GM12878 (cell line): Measurements from ENCODE around the gene CCDC120. TPM values are rescaled to one million over a fixed set of nuclear protein-coding genes. Genes with fewer than 3 reads are reported as not detected.

Experiments used
- CBFB ChIP-seq: IDR thresholded peaks from 2 replicates; pipeline ENCODE4 v1.6.1; 2016; ENCODE audit warnings: antibody characterized with exemption, low read depth
- CBX3 ChIP-seq: fragments of 200-600 bp; sonication (generic); IDR thresholded peaks from 2 replicates; pipeline ENCODE4 v1.6.1; 2016; ENCODE audit warnings: low read depth, borderline replicate concordance
- CREM ChIP-seq: IDR thresholded peaks from 2 replicates; pipeline ENCODE4 v1.6.1; 2014; ENCODE audit warnings: antibody characterized with exemption, low read depth
- GATAD2B ChIP-seq: fragments of 450-650 bp; conservative IDR thresholded peaks from 2 replicates; pipeline ENCODE4 v1.6.1; 2017; ENCODE audit warnings: low read depth, mild to moderate bottlenecking, moderate library complexity
- KDM1A ChIP-seq: fragments of 200-600 bp; sonication (generic); IDR thresholded peaks from 2 replicates; pipeline ENCODE4 v1.6.1; 2016; ENCODE audit warnings: borderline replicate concordance
- MTA2 ChIP-seq: fragments of 450-650 bp; IDR thresholded peaks from 2 replicates; pipeline ENCODE4 v1.6.1; 2016; ENCODE audit warnings: low read depth, mild to moderate bottlenecking, moderate library complexity
- NFXL1 ChIP-seq: fragments of 450-650 bp; IDR thresholded peaks from 2 replicates; pipeline ENCODE4 v1.6.1; 2017; ENCODE audit warnings: antibody characterized with exemption, mild to moderate bottlenecking, borderline replicate concordance
- NR2C1 ChIP-seq: fragments of 450-650 bp; IDR thresholded peaks from 2 replicates; pipeline ENCODE4 v1.6.1; 2017; ENCODE audit warnings: antibody characterized with exemption, mild to moderate bottlenecking, moderate library complexity
- POLR2AphosphoS2 ChIP-seq: IDR thresholded peaks from 2 replicates; pipeline ENCODE4 v1.6.1; 2011; ENCODE audit warnings: low read depth, mild to moderate bottlenecking, low read length, improper control_type of control experiment, moderate library complexity
- SMAD1 ChIP-seq: fragments of 450-650 bp; IDR thresholded peaks from 2 replicates; pipeline ENCODE4 v1.6.1; 2018; ENCODE audit warnings: mild to moderate bottlenecking, low read depth; ENCODE audit not compliant: partially characterized antibody
- SMARCA5 ChIP-seq: fragments of 450-650 bp; IDR thresholded peaks from 2 replicates; pipeline ENCODE4 v1.6.1; 2017; ENCODE audit warnings: mild to moderate bottlenecking
- SRF ChIP-seq, 2 experiments: IDR thresholded peaks; 2 replicates each; pipeline ENCODE4 v1.6.1; 2011; ENCODE audit warnings: low read depth in 2 of 2, low read length in 2 of 2, mild to moderate bottlenecking in 1 of 2, moderate library complexity in 1 of 2
- SUZ12 ChIP-seq: fragments of 200-600 bp; sonication (generic); IDR thresholded peaks from one replicate; pipeline ENCODE4 v1.6.1; 2018; ENCODE audit warnings: antibody characterized with exemption, mild to moderate bottlenecking; ENCODE audit not compliant: unreplicated experiment
- polyA plus RNA-seq, 11 experiments: library from polyadenylated mRNA; depleted of rRNA in 4 of 11; unstranded in 6 of 11; stranded (reverse) in 5 of 11; fragments of >200 nt; fragmentation: Nextera tagmentation in 4 of 11; fragmentation: Illumina TruSeq in 1 of 11; extraction: Ambion mirVana in 4 of 11; extraction: Trizol in 1 of 11; gene quantifications; 1 replicate in 1 of 11; 2 replicates in 10 of 11; pipeline versions ENCODE4 v1.2.1 to v1.2.3, GENCODE V29; 2011 to 2016; ENCODE audit warnings: inconsistent platforms in 2 of 11, missing spikeins in 2 of 11, low read depth in 1 of 11
- total RNA-seq, 4 experiments: library from RNA; depleted of rRNA in 3 of 4; stranded (reverse); fragments of >200 nt in 3 of 4; fragmentation: Illumina TruSeq in 1 of 4; extraction: Trizol in 1 of 4; gene quantifications; 2 replicates each; pipeline versions ENCODE4 v1.2.1 to v1.2.3, GENCODE V29; 2013 to 2021
- TF ChIP-seq, protein P1 (sequence below), 3 experiments: IDR thresholded peaks in 2 of 3; conservative IDR thresholded peaks in 1 of 3; 2 replicates each; pipeline ENCODE4 v1.5.1; 2011; ENCODE audit warnings: low read depth in 3 of 3, low read length in 3 of 3, mild to moderate bottlenecking in 3 of 3, control low read depth in 2 of 3, moderate library complexity in 2 of 3, inconsistent platforms in 1 of 3, mixed read lengths in 1 of 3; ENCODE audit not compliant: control insufficient read depth in 2 of 3, insufficient read depth in 1 of 3; ENCODE audit errors: extremely low read depth in 1 of 3
- TF ChIP-seq, protein P2 (sequence below): fragments of 450-650 bp; IDR thresholded peaks from 2 replicates; pipeline ENCODE4 v1.6.1; 2017; ENCODE audit warnings: mild to moderate bottlenecking, low read depth, inconsistent platforms; ENCODE audit not compliant: poor library complexity, severe bottlenecking
- TF ChIP-seq, protein P3 (sequence below): IDR thresholded peaks from 2 replicates; pipeline ENCODE4 v1.6.1; 2011; ENCODE audit warnings: borderline replicate concordance, low read depth, mild to moderate bottlenecking, moderate library complexity, mixed read lengths, low read length; ENCODE audit not compliant: insufficient read depth; ENCODE audit errors: extremely low read length
- TF ChIP-seq, protein P4 (sequence below): fragments of 450-650 bp; IDR thresholded peaks from 2 replicates; pipeline ENCODE4 v1.6.1; 2017; ENCODE audit warnings: borderline replicate concordance
- TF ChIP-seq, protein P5 (sequence below): fragments of 450-650 bp; formaldehyde crosslinking; IDR thresholded peaks from 2 replicates; pipeline ENCODE4 v1.4.0; 2022; ENCODE audit warnings: mild to moderate bottlenecking, moderate library complexity

CCDC120 gene
- total and polyA plus RNA-seq, 10 of the 15 experiments (the other 5 are each of a cell fraction or from before 2014, with no cell fraction given): 0.11 to 4.1 (median 0.76) TPM

DNA sequence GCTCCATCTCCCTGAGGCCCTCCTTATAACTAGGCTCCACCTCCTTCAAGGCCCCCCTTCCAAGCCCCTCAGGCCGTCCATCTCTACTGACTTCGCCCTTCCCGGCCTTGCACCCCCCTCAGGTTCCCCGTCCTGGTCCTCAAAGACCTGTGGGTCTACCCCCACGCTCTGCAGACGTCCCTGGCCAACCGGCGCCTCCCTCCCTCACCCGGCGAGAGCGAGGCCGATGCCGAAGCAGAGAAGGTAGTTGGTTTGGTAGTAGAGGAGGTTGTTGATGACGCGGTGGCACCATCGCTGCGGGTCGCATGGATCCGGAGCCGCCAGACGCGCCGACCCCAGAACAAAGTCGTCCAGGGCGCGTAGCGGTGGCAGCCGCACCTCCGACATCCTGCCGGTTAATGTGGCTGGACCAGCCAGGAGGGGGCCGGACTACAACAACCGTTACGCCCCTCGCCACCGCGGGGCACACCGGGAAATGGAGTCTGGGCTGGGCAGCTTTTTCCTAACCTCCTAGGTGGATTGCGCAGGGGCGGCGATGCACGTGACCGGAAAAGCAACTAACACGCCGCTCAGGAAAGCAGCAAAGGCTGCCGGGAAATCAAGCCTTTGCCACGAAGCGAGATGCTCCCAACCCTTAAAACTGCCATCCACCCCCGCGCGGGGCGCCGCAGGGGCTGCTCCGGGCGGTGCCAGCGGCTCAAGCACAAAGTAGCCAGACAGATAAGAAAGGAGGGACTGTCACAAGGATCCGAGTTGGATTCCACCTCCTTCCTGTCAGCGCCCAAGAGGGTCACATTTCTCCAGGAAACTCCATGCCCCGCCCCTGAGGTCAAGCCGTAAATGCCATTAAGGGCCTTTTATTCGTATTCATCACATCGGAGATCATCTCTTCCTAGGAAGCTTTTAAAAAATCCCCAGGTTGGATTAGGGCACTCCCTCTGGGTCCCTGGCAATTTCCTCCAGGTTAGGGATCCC lies 15.1 kb downstream of the CCDC120 start, which contains the start of gene PRAF2 (continued):
- TF ChIP-seq CBX3 (no peak), SUZ12 (no peak), CREM (peak; percentile 76; the same call in 1 of the 2 replicates), SMAD1 (no peak), GATAD2B (no peak), SRF (IDR thresholded peaks at IDR 0.05; ENCODE audit: low read depth in 2 of 2, low read length in 2 of 2) (no peak), CBFB (no peak), NR2C1 (no peak), KDM1A (no peak), MTA2 (no peak), NFXL1 (no peak), POLR2AphosphoS2 (no peak), SMARCA5 (no peak)
- TF ChIP-seq, protein P1, sequence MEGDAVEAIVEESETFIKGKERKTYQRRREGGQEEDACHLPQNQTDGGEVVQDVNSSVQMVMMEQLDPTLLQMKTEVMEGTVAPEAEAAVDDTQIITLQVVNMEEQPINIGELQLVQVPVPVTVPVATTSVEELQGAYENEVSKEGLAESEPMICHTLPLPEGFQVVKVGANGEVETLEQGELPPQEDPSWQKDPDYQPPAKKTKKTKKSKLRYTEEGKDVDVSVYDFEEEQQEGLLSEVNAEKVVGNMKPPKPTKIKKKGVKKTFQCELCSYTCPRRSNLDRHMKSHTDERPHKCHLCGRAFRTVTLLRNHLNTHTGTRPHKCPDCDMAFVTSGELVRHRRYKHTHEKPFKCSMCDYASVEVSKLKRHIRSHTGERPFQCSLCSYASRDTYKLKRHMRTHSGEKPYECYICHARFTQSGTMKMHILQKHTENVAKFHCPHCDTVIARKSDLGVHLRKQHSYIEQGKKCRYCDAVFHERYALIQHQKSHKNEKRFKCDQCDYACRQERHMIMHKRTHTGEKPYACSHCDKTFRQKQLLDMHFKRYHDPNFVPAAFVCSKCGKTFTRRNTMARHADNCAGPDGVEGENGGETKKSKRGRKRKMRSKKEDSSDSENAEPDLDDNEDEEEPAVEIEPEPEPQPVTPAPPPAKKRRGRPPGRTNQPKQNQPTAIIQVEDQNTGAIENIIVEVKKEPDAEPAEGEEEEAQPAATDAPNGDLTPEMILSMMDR (IDR thresholded peaks at IDR 0.05 in 2 of 3, conservative IDR thresholded peaks at IDR 0.05 in 1 of 3; ENCODE audit: control insufficient read depth in 2 of 3, extremely low read depth in 1 of 3, insufficient read depth in 1 of 3, low read depth in 3 of 3, low read length in 3 of 3): no peak
- TF ChIP-seq, protein P2, sequence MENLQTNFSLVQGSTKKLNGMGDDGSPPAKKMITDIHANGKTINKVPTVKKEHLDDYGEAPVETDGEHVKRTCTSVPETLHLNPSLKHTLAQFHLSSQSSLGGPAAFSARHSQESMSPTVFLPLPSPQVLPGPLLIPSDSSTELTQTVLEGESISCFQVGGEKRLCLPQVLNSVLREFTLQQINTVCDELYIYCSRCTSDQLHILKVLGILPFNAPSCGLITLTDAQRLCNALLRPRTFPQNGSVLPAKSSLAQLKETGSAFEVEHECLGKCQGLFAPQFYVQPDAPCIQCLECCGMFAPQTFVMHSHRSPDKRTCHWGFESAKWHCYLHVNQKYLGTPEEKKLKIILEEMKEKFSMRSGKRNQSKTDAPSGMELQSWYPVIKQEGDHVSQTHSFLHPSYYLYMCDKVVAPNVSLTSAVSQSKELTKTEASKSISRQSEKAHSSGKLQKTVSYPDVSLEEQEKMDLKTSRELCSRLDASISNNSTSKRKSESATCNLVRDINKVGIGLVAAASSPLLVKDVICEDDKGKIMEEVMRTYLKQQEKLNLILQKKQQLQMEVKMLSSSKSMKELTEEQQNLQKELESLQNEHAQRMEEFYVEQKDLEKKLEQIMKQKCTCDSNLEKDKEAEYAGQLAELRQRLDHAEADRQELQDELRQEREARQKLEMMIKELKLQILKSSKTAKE: no peak
- TF ChIP-seq, protein P3, sequence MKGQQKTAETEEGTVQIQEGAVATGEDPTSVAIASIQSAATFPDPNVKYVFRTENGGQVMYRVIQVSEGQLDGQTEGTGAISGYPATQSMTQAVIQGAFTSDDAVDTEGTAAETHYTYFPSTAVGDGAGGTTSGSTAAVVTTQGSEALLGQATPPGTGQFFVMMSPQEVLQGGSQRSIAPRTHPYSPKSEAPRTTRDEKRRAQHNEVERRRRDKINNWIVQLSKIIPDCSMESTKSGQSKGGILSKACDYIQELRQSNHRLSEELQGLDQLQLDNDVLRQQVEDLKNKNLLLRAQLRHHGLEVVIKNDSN: peak; percentile 81
- TF ChIP-seq, protein P4, sequence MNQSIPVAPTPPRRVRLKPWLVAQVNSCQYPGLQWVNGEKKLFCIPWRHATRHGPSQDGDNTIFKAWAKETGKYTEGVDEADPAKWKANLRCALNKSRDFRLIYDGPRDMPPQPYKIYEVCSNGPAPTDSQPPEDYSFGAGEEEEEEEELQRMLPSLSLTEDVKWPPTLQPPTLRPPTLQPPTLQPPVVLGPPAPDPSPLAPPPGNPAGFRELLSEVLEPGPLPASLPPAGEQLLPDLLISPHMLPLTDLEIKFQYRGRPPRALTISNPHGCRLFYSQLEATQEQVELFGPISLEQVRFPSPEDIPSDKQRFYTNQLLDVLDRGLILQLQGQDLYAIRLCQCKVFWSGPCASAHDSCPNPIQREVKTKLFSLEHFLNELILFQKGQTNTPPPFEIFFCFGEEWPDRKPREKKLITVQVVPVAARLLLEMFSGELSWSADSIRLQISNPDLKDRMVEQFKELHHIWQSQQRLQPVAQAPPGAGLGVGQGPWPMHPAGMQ: no peak
- TF ChIP-seq, protein P5, sequence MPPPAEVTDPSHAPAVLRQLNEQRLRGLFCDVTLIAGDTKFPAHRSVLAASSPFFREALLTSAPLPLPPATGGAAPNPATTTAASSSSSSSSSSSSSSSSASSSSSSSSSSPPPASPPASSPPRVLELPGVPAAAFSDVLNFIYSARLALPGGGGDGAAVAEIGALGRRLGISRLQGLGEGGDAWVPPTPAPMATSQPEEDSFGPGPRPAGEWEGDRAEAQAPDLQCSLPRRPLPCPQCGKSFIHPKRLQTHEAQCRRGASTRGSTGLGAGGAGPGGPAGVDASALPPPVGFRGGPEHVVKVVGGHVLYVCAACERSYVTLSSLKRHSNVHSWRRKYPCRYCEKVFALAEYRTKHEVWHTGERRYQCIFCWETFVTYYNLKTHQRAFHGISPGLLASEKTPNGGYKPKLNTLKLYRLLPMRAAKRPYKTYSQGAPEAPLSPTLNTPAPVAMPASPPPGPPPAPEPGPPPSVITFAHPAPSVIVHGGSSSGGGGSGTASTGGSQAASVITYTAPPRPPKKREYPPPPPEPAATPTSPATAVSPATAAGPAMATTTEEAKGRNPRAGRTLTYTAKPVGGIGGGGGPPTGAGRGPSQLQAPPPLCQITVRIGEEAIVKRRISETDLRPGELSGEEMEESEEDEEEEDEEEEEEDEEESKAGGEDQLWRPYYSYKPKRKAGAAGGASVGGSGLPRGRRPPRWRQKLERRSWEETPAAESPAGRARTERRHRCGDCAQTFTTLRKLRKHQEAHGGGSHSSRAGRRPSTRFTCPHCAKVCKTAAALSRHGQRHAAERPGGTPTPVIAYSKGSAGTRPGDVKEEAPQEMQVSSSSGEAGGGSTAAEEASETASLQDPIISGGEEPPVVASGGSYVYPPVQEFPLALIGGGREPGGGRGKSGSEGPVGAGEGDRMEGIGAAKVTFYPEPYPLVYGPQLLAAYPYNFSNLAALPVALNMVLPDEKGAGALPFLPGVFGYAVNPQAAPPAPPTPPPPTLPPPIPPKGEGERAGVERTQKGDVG (CRISPR knock-in tag): no peak
